GM23248 (cell line): Measurements from ENCODE around the gene KRTAP10-8.

Experiments
- EZH2 ChIP-seq: fragments of 200-600 bp; sonication (generic); IDR thresholded peaks from 2 replicates; pipeline ENCODE4 v1.6.1; 2018; ENCODE audit warnings: antibody characterized with exemption, mild to moderate bottlenecking; ENCODE audit not compliant: insufficient read depth, poor library complexity, severe bottlenecking
- EZH2phosphoT487 ChIP-seq: fragments of 200-600 bp; sonication (generic); IDR thresholded peaks from 2 replicates; pipeline ENCODE4 v1.6.1; 2018; ENCODE audit warnings: antibody characterized with exemption, moderate library complexity, mild to moderate bottlenecking, low read depth; ENCODE audit not compliant: insufficient read depth

- TF ChIP-seq EZH2, result no peak
- no peak for TF ChIP-seq EZH2phosphoT487
Measured at GRCh38 chr21:44575307-44576024, 36.4 kb upstream of the KRTAP10-8 start.
